ENCODE measurements around the gene FIP1L1. TPM values are rescaled to one million over a fixed set of nuclear protein-coding genes. Genes with fewer than 3 reads are reported as not detected.
"Not testable (repeated sequence)": the region's sequence is repeated elsewhere in the genome, so short reads cannot be mapped to it uniquely, and the experiment has no call there.

The FIP1L1 gene
- total and polyA plus RNA-seq, 2 donors (not counting 1 experiment from before 2014, with no cell fraction given): 19.0 to 79.3 TPM

DNA sequence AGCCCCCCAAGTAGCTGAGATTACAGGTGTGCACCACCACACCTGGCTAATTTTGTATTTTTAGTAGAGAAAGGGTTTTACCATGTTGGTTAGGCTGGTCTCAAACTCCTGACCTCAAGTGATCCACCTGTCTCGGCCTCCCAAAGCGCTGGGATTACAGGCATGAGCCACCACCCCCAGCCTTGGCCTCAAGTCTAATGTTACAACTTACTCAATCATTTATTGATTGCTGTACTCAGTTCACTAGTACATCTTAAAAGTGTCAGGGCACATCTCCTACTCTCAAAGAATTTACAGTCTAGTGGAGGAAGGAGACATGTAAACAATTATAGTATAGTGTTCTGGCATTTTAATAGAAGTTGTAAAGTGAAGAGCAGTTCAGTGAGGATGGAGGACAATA, 31.0 kb upstream of the FIP1L1 start:
- H3K4me1 ChIP-seq (ENCODE audit: control insufficient read depth in 2 of 2, insufficient read depth in 2 of 2, low read length in 2 of 2); H3K9me3 ChIP-seq (ENCODE audit: control extremely low read depth in 1 of 3, control insufficient read depth in 2 of 3, insufficient read depth in 1 of 3, low read length in 2 of 3); H3K9me3 Mint-ChIP-seq (ENCODE audit: insufficient read depth); H3K4me1 Mint-ChIP-seq; intact Hi-C loops (cut with micrococcal nuclease); POLR2A ChIA-PET; H3K9ac ChIP-seq (ENCODE audit: low read length); H3K27ac ChIP-seq (ENCODE audit: low read length in 2 of 2); H2AFZ ChIP-seq (ENCODE audit: insufficient read depth, low read depth, low read length, poor library complexity, severe bottlenecking); H3K4me3 ChIP-seq (ENCODE audit: control extremely low read depth in 1 of 5, extremely low read depth in 1 of 5, insufficient read depth in 1 of 5, low read depth in 2 of 5, low read length in 4 of 5); DNase-seq; H3K79me2 ChIP-seq (ENCODE audit: control insufficient read depth, insufficient read depth, low read length); ATAC-seq (ENCODE audit: low read depth); H3K4me3 Mint-ChIP-seq; CTCF ChIA-PET; H3K27me3 Mint-ChIP-seq; H3K27ac Mint-ChIP-seq; H3K4me2 ChIP-seq (replicated peaks; ENCODE audit: low read depth, low read length, poor library complexity, severe bottlenecking); H3K27me3 ChIP-seq (replicated peaks in 1 of 4; ENCODE audit: control extremely low read depth in 1 of 4, control insufficient read depth in 3 of 4, insufficient read depth in 4 of 4, low read length in 3 of 4); H4K20me1 ChIP-seq (ENCODE audit: control insufficient read depth, insufficient read depth, low read length, poor library complexity, severe bottlenecking): not testable (repeated sequence)
- peaks cover 2 to 18% of the 10 kb centered on the region in 2 experiments for H3K36me3 ChIP-seq (replicated peaks in 1 of 2; ENCODE audit: control extremely low read depth in 1 of 2, control insufficient read depth in 1 of 2, extremely low read depth in 1 of 2, insufficient read depth in 2 of 2, low read length in 1 of 2)
- WGBS (ENCODE audit: insufficient coverage): 100% methylated on average over 2 of the region's 2 CpGs

DNA sequence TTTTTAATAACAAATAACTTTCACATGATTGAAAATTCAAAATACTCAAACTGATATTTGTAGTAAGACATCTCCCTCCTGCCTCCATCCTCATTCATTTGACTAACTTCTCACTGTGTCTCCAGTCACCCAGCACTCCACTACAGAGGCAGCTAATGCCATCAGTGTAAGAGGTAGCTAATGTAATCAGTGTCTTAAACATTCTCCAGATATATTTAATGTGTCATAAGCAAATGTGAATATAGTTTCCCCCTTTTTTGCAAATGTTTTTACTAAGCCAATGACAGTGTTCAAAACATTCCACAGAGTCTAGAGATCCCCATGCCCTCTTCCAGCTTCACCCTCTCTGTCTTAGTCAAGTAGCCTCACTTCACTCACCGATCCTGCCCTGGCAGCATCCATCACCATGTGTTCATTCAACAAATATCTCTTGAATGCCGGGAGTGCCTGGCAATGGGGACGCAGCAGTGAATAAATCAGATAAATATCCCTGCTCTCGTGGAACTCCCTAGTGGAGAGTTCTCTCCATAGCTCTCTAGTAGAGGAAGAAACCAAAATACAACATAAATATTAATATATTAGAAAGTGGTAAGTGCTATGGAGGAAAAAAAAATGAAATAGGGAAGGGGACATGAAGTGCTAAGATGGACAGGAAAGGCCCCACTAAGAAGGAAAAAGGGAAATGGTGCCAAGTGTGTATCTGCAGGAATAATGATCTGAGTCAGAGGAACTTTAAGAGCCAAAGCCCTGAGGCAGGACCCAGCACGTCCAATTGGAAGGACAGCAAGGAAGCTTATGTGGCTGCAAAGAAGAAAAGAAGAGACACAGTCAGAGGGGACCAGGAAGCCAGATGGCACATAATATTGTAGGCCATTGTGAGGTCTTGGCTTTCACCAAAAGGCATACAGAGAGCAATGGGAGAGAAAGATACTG, 30.3 kb upstream of the FIP1L1 start:
- no peak overlapping the region for H3K4me2 ChIP-seq (replicated peaks; ENCODE audit: low read depth, low read length, poor library complexity, severe bottlenecking)
- H4K20me1 ChIP-seq (ENCODE audit: control insufficient read depth, insufficient read depth, low read length, poor library complexity, severe bottlenecking): no peaks in the 10 kb centered on the region
- no peak overlapping the region for H3K4me3 ChIP-seq (ENCODE audit: control extremely low read depth in 1 of 5, extremely low read depth in 1 of 5, insufficient read depth in 1 of 5, low read depth in 2 of 5, low read length in 4 of 5)
- H3K27ac ChIP-seq (ENCODE audit: low read length in 2 of 2): no peak overlapping the region
- DNase-seq: no peak
- H3K9me3 Mint-ChIP-seq (ENCODE audit: insufficient read depth): no peaks in the 10 kb centered on the region
- H3K27ac Mint-ChIP-seq: no peak overlapping the region
- no peaks in the 10 kb centered on the region for H3K27me3 Mint-ChIP-seq
- no peaks in the 10 kb centered on the region for H3K27me3 ChIP-seq (replicated peaks in 1 of 4; ENCODE audit: control extremely low read depth in 1 of 4, control insufficient read depth in 3 of 4, insufficient read depth in 4 of 4, low read length in 3 of 4)
- WGBS (ENCODE audit: insufficient coverage): 77% methylated on average over 1 of the region's 5 CpGs
- no peaks in the 10 kb centered on the region for H3K4me1 ChIP-seq (ENCODE audit: control insufficient read depth in 2 of 2, insufficient read depth in 2 of 2, low read length in 2 of 2)
- H3K4me3 Mint-ChIP-seq: no peak overlapping the region
- ChIA-PET POLR2A (no interaction called here), CTCF (no interaction called here)
- ATAC-seq (ENCODE audit: low read depth): no peak
- no peaks in the 10 kb centered on the region for H3K9me3 ChIP-seq (ENCODE audit: control extremely low read depth in 1 of 3, control insufficient read depth in 2 of 3, insufficient read depth in 1 of 3, low read length in 2 of 3)
- intact Hi-C loops (cut with micrococcal nuclease): no loop called here
- TF ChIP-seq, protein P1, sequence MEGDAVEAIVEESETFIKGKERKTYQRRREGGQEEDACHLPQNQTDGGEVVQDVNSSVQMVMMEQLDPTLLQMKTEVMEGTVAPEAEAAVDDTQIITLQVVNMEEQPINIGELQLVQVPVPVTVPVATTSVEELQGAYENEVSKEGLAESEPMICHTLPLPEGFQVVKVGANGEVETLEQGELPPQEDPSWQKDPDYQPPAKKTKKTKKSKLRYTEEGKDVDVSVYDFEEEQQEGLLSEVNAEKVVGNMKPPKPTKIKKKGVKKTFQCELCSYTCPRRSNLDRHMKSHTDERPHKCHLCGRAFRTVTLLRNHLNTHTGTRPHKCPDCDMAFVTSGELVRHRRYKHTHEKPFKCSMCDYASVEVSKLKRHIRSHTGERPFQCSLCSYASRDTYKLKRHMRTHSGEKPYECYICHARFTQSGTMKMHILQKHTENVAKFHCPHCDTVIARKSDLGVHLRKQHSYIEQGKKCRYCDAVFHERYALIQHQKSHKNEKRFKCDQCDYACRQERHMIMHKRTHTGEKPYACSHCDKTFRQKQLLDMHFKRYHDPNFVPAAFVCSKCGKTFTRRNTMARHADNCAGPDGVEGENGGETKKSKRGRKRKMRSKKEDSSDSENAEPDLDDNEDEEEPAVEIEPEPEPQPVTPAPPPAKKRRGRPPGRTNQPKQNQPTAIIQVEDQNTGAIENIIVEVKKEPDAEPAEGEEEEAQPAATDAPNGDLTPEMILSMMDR (IDR thresholded peaks at IDR 0.05): no peak
- no peak for TF ChIP-seq EZH2 (IDR thresholded peaks at IDR 0.05; ENCODE audit: borderline replicate concordance, insufficient read depth, low read depth, low read length, poor library complexity, severe bottlenecking)
- H3K79me2 ChIP-seq (ENCODE audit: control insufficient read depth, insufficient read depth, low read length): peaks cover 4% of the 10 kb centered on the region
- no peak overlapping the region for H3K9ac ChIP-seq (ENCODE audit: low read length)
- H3K36me3 ChIP-seq (replicated peaks in 1 of 2; ENCODE audit: control extremely low read depth in 1 of 2, control insufficient read depth in 1 of 2, extremely low read depth in 1 of 2, insufficient read depth in 2 of 2, low read length in 1 of 2): peaks cover 2 to 22% of the 10 kb centered on the region in 2 experiments
- H2AFZ ChIP-seq (ENCODE audit: insufficient read depth, low read depth, low read length, poor library complexity, severe bottlenecking): no peak overlapping the region
- H3K4me1 Mint-ChIP-seq: peaks cover 5% of the 10 kb centered on the region

Data from B cell (primary cell).